ENCODE data around the gene DSCAM.

Gene DSCAM

DNA sequence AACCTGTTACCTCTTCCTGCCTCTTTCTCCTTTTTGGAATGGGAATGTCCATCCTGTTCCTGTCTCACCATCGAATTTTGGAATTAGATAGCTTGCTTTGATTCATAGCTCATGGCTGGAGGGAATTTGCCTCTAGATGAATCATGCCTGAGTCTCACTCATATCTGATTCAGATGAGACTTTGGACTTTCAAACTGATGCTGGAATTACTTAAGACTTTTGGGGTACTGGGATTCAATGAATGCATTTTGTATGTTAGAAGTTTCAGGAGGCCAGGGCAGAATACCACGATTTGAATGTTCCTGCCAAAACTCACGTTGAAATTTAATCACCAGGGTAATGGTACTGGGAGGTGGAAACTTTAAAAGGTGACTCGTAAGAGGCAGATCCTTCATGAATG is 132.4 kb downstream of the DSCAM start:
- in situ Hi-C loops (cut with MboI; ENCODE audit: low sequenced_read_pairs): no loop called here

DNA sequence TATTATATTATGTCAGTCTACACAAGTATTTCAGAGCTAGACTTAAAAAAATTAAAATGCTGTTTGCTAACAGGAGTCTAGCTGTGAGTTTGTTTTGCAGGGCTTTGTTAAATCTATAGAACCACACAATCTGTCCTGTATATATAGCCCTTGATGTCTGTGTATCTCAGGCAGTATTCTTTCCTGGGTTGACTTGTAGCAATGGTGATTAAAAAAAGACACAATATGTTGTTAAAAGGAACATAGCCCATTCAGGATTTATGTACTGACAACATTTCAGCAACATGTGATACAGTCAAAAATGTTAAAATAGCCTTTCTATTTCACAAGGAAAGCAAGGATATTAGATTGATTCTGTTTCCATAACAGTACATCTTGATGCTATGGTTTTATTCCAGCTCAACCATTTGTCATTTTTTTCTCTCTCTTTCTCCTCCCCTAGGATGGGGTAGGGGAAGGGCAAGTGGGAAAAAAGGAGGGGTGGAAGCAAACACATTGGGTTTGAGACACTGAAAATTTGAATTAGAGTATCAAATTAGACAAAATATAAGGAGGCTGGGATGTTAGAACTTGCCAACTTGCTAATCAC is 139.2 kb downstream of the DSCAM start:
- in situ Hi-C loops (cut with MboI; ENCODE audit: low sequenced_read_pairs): no loop called here

DNA sequence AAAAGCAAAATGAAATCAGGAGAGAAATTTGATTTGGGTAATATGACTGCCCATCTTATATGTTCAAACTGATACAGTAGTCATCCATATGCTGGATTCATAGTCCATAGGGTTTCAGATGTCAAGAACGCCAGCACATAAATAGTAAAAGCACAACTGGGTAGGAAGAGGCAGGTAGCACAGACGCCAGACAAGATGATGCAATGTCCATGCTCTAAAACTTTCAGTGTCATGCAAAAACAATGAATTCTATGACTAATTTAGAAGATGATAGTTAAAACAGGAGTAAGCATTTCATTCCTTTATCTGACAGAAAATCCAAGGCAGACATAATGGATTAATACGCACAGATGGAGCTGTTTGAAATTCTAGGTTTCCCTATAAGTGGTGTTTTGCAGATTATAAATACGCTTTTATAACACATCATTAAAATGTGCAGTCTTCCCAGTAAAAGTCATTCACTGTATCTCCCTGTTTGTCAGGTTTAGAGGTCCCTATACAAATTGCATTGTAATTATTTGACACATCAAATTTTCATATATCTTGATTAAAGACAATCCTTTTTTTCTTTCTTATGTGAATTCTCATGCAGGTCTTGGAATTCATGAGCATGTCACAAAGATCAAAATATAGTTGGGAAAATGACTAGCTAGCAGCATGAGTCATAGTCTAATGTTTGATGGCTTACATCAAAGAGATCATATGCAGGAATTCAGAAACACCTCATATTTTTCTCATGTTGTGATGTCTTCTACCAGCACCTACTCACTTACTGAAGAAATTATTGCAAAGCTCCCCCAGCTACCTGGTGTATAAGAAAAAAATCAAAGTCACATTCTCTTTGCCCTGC is 139.9 kb downstream of the DSCAM start:
- in situ Hi-C loops (cut with MboI; ENCODE audit: low sequenced_read_pairs): no loop called here

DNA sequence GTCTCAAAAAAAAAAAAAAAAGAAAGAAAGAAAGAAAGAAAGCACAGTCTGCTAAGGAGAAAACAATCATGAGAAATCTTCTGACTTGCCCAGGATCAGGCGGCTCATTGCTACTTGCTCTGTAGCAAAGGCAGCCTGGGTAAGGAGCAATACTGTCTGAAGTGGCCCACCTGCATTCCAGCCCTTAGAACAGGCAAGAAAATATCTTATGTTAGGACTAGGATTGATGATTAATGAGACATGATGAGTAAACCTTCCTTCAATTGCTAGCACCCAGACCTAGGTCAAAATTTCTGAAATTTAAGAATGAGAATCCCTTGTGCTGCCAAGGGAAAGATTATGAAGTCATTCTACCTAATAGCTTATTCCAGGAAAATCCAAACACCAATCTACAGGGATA is 140.8 kb downstream of the DSCAM start:
- in situ Hi-C loops (cut with MboI; ENCODE audit: low sequenced_read_pairs): no loop called here

DNA sequence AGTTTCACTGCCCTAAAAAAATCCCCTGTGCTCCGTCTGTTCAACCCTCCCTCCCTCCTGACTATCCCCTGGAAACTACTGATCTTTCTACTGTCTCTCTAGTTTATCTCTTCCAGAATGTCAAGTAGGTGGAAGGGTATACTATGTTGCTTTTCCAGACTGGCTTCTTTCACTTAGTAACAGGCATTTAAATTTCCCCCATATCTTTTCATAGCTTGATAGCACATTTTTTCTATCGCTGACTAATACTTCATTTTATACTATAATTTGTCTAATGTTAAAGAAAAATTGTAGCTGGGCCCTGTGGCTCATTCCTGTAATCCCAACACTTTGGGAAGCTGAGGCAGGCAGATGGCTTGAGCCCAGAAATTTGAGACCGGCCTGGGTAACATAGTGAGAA is 142.8 kb downstream of the DSCAM start:
- in situ Hi-C loops (cut with MboI; ENCODE audit: low sequenced_read_pairs): no loop called here

DNA sequence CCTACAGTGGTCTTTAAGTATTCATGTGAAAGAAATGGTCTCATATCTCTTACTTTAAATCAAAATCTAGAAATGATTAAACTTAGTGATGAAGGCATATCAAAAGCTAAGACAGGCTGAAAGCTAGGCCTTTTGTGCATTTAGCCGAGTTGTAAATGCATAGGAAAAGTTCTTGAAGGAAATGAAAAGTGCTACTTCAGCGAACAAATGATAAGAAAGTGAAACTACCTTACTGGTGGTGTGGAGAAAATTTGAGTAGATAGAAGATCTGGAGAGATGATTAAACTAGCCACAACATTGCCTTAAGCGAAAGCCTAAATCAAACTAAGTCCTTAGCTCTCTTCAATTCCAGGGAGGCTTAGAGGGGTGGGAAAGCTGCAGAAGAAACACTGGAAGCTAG is 147.6 kb downstream of the DSCAM start:
- in situ Hi-C loops (cut with MboI; ENCODE audit: low sequenced_read_pairs): no loop called here

DNA sequence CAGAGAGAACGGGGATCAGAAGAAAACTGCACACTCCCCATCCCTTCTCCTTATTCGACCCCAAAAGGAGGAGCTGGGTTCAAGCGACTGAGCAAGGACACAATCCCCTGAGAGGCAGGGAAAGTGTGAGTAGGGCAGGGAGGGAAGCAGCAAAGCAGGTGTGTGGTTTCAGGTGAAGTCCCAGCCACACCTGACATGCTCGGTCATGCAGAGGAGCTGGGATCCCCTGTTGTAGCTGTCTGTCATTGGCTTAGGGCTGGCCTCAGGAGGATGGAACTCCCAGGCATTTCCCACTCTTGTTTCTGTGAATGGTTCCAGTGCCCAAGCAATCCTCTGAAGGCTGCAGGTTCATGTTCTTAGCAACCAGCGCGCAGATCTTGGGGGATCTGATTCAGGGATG is 150.7 kb downstream of the DSCAM start:
- in situ Hi-C loops (cut with MboI; ENCODE audit: low sequenced_read_pairs): no loop called here

DNA sequence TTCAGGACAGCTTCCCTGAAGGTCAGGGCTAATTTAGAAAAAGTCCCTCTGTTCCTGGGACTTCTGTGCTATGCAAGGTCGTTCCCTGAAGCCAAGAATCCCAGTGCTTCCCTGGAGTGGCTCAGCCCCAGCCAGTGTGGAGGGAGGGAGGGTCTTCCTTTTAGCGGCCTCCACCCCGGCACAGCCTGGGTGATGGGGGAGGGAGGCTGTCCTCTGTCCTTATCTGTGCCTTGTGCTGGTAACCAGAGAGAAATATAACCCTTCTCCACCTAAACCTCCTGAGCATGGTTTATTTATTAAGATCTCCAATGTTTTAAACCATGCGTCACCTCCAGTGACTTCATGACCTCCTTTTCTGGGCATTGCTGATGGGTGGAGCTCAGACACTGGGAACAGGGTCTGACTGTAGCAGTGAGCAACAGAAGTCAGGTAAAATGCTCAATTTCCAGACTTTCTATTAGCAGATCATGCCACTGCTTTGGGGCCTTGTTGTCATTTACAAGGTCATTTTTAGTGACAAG is 157.1 kb downstream of the DSCAM start:
- in situ Hi-C loops (cut with MboI; ENCODE audit: low sequenced_read_pairs): no loop called here

DNA sequence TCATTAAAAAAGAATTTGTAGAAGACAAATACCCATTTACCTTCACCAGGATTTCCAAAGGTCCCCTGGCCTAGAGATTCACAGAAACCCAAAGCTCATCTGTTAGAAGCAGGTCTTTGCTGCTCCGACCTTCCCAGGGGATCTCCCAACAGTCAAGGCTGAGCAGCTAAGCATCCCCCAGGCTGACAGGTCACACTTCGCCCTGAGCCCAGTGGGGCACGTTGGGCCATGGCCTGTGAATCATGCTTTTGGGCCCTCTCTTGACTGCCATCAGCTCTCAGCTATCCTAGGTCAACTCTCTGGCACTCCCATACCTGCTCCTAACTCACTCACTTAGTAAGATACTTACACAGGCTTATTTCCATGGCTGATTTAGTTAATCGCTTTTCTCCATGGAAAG is 157.7 kb downstream of the DSCAM start:
- in situ Hi-C loops (cut with MboI; ENCODE audit: low sequenced_read_pairs): no loop called here

DNA sequence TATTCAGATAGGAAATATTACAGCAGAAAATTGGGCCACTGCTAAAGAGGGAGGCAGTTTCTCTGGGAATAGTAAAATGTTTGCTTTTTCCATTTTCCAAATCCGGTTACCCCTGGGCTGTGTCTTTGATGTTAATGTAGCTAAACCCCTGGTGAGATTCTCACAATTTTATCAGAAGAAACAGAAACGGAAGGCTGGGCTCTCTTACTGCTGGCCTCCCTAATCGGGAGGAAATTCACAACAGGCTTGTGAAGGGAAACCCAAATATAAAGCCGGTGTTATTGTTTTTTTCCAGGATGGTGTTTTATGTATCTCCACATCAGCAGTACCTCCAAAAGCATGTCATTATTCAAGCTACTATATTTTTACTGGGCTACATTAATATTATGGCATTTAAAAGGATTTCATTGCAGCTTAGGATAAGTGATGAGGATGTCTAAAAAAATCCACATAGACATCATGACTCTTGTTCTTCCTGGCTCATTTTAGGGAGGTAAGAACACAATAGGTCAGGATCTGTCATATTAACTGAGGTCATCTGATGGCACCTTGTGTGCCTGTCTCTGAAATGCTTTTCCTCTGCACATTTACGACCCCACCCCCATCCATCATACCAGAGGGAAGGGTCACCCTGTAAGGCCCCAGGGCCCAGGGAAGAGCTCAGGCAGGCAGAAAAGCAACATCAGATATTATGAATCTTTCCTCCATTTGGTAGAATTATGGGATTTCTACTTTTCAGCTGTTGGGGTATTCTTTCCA is 158.7 kb downstream of the DSCAM start:
- in situ Hi-C loops (cut with MboI; ENCODE audit: low sequenced_read_pairs): no loop called here

DNA sequence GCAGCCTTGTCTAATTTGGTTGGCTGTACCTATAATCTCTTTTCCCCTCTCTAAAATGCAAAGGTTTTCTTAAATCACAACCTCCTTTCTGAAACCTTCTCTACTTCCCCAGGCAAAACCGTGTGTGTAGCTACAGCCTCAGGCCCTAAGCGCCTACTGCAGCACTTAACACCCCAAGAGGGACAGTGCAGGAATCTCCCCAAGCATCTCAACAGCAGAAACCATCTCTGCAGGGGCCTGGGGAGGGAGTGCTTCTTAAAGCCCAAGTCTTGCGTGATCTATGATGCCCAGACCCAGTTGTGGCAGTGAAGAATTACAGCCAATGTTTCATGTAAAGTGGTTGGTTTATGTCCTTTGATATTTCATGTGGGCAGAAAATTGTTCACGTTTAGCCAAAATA is 159.3 kb downstream of the DSCAM start:
- in situ Hi-C loops (cut with MboI; ENCODE audit: low sequenced_read_pairs): no loop called here

DNA sequence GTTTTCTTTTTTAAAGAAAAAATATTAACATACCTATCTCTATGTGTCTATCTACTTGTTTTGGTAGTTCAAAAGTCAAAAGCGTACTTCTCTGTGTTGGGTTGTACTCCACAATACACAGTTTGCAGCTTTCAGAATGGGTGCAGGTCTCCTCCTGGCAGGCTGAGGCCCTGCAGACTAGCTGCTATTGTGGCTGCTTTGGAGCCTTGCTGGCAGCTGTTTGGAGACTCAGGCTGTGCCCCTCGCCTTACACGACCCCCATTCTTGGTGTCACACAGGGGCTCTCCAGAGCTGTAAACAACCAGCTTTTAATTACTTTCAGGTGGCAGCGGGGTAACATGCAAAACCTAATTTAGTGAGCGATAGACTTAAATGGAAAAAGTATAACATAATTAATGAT is 160.4 kb downstream of the DSCAM start:
- in situ Hi-C loops (cut with MboI; ENCODE audit: low sequenced_read_pairs): no loop called here

DNA sequence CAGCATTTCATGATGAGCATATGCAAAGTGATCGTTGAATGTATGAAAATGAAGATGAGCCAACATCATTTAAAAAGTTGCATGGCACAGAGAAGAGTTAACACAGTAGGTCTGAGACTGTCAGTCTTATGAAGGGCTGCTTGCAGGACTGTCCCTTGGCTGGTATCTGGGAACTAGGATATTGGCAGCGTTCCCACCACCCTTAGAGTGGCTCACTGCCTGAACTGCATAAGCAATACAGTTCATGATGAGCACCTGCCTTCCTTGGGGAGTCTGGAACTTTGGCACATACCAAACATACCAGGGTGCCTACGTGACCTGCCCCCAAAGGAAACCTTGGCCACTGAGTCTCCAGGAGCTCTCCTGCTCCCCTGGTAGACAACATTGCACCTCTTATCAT is 161.8 kb downstream of the DSCAM start:
- in situ Hi-C loops (cut with MboI; ENCODE audit: low sequenced_read_pairs): no loop called here

DNA sequence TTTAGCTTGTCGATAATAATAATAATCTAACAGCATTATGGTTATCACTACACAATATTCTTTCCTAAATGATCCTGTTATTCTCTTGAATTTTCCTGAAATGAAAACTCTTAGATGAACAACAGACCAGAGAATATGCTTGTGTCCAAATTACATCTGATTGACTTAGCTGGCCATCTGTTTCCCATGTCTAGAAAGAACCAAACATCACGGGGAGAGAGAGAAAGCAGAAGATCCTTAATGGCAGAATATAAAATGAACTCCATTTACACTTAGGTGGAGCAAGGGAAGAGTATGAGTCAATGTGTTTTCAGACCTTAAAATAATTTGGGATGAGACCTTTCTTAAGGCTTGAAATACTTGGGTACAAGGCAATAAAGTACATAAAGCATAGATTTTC is 162.2 kb downstream of the DSCAM start:
- in situ Hi-C loops (cut with MboI; ENCODE audit: low sequenced_read_pairs): no loop called here

DNA sequence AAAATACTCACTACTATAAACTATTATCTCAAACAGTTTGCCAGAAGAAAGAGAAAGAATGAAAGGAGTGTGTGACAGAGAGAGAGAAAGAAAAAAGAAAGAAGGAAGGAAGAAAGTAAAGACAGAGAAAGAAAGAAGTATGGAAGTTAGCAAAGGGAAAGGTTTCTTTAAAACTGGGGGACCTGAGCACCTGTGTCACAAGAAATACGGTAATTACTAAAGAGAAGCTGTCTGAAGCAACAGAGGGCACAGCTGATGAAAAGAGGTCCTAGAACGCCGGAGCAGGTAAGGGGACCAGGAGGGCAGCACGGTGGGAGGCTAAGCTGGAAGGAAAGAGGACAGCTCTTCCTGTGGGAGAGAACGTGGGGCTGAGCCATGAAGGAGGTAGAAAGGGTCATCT is 163.6 kb downstream of the DSCAM start:
- in situ Hi-C loops (cut with MboI; ENCODE audit: low sequenced_read_pairs): no loop called here

DNA sequence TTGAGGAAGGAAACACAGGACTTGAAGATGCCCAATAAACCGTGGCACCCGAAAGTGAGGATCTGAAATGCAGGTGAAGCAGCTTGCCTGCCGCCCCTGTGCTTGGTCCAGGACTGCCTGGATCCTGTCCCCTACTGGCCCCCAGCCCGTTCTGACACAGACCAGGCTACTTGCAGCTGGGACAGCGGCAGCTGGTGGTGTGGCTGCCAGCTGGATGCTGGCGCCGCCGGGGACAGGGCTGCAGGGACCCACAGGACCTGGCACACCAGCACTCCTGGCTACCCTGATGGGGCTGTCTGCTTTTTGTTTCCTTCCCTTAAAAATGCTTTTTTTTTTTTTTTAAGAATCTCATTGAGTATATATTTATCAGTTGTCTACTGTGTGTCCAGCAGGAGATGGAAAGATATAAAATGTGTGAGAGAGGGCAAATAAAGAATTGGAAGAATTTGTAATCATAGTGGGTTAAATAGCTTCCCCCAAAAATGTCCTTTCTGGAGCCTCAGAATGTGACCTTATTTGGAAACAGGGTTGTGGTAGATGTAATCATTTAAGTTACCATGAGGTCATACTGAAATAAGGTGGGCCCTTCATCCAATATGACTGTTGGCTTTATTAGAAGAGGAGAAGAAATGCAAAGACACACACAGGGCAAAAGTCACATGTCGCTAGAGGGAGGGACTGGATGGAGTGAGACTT is 165.6 kb downstream of the DSCAM start:
- in situ Hi-C loops (cut with MboI; ENCODE audit: low sequenced_read_pairs): no loop called here

DNA sequence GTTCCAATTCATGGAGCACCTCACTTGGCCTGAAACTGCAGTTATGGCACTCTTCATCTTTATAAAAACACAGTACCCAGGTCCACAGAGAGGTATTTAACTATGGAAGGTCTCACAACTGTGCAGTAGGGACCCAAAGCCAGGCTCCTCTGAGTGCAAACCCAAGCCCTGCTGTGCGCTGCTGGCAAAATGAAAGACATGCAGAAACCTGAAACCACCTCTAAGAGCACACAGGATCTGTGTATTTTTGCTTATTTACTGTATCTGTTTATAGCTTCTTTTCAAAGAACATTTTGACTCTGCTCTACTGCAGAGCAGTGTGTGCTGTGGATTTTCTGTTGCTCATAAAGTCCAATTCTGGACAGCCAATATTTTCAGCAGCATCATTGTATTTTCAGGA is 166.6 kb downstream of the DSCAM start:
- in situ Hi-C loops (cut with MboI; ENCODE audit: low sequenced_read_pairs): no loop called here

DNA sequence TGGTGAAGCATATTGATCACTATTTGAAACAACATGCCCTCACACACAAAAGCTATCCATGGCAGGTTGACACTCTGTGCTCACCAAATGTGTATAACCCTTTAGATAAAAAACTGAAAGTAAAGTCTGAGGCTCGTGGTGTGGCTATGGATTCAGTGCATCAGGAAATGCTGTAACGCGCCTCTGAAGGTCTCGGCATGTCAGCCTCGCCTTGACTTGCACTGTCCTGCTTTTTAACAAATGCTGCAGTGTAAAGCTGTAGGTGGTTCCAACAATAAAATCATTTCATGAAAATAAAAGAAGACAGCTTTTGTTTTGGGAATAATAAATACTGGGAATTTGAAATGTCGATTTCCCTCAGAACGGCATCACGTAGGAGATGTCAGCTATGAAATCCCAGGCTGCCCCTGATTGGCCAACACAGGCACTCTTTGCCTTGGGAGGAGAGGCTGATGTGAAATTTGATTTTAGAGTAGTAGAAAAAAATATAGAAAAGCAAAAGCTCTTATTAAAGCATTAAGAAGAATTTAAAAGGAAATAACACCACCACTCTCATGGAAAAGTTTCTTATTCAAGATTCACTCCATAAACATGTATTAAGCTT is 168.2 kb downstream of the DSCAM start:
- in situ Hi-C loops (cut with MboI; ENCODE audit: low sequenced_read_pairs): no loop called here

DNA sequence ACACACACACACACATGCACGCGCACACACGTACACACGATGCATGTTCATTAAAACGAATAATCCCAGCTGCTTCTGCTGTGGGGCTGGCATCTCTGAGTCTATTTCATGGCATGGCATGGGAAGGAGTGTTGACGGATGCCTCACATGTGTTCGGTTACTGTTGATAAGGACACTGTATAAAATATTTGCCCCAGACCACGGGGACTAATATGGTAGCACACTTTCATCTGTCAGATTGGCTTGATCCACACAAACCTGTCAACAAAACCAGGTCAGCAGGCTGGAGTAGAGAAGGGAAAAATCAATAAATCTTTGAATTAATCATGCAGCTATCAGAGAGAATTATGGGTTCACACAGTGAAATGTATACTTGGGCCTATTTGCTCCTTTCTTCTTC is 171.9 kb downstream of the DSCAM start:
- in situ Hi-C loops (cut with MboI; ENCODE audit: low sequenced_read_pairs): no loop called here

DNA sequence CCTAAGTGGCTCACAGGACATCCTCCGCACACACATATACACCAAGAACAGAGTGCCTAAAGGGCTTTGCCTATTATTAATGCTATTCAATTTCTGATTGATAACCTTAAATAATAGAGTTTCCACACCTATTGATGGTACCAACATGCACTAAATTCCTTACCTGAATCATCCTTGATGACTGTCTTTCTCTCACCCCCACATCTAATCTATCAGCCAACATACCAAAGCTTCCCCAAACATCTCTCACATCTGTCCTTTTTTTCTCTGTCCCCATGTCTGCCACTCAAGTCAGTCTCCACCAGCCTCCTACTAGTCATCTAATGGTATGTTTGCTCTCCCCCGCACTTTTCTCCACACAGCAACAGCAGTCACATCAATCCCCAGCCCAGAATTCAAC is 174.4 kb downstream of the DSCAM start:
- in situ Hi-C loops (cut with MboI; ENCODE audit: low sequenced_read_pairs): no loop called here

DNA sequence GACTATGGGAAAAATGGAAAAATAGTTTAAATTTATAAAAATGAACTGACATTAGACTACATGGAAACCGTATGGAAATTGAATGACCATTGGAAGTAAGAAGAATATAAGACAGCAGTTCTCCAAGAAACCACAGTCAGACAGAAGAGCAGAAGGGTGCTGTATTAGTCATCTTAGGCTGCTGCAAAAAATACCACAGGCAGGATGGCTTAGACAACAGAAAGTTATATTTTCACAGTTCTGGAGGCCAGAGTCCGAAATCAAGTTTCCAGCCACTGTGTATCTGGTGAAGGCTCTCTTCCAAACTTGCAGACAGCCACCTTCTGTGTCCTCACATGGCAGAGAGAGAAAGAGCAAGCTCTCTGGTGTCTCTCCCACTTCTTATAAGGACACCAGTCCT is 175.2 kb downstream of the DSCAM start:
- in situ Hi-C loops (cut with MboI; ENCODE audit: low sequenced_read_pairs): no loop called here
